HG03442 (cell line): Measurements from ENCODE around the gene KRT80.

Source experiments
- ATAC-seq: cut with Tn5 transposase; IDR thresholded peaks from one replicate; pipeline ENCODE4 v1.9.1; 2021; ENCODE audit warnings: mild to moderate bottlenecking, moderate library complexity; ENCODE audit not compliant: unreplicated experiment

KRT80 gene

GRCh38 chr12:52199294-52199919 lies 7.6 kb upstream of the KRT80 start:
- ATAC-seq, result no peak

- no peak for ATAC-seq
Measured at GRCh38 chr12:52198454-52199215, 6.8 kb upstream of the KRT80 start.

GRCh38 chr12:52197371-52198231 lies 5.8 kb upstream of the KRT80 start:
- no peak for ATAC-seq

- ATAC-seq, result no peak
Measured at GRCh38 chr12:52195065-52195730, 3.4 kb upstream of the KRT80 start.

GRCh38 chr12:52193991-52194390 lies 2.2 kb upstream of the KRT80 start:
- no peak for ATAC-seq

GRCh38 chr12:52193532-52193931 lies 1.7 kb upstream of the KRT80 start:
- ATAC-seq, result no peak

GRCh38 chr12:52190860-52191729 lies 719 bp downstream of the KRT80 start:
- no peak for ATAC-seq

GRCh38 chr12:52189376-52190174 lies 2.2 kb downstream of the KRT80 start:
- ATAC-seq, result no peak

- no peak for ATAC-seq
Measured at GRCh38 chr12:52188658-52189057, 3.2 kb downstream of the KRT80 start.

- ATAC-seq, result no peak
Measured at GRCh38 chr12:52187640-52188039, 4.2 kb downstream of the KRT80 start.

- no peak for ATAC-seq
Measured at GRCh38 chr12:52187206-52187605, 4.6 kb downstream of the KRT80 start.

- ATAC-seq, result no peak
Measured at GRCh38 chr12:52186118-52186840, 5.5 kb downstream of the KRT80 start.

GRCh38 chr12:52185400-52185967 lies 6.3 kb downstream of the KRT80 start:
- no peak for ATAC-seq

GRCh38 chr12:52184813-52185212 lies 7.0 kb downstream of the KRT80 start:
- no peak for ATAC-seq

- no peak for ATAC-seq
Measured at GRCh38 chr12:52183971-52184370, 7.8 kb downstream of the KRT80 start.

- no peak for ATAC-seq
Measured at GRCh38 chr12:52183544-52183910, 8.3 kb downstream of the KRT80 start.

- no peak for ATAC-seq
Measured at GRCh38 chr12:52182898-52183543, 8.8 kb downstream of the KRT80 start.

- ATAC-seq, result no peak
Measured at GRCh38 chr12:52182384-52182783, 9.4 kb downstream of the KRT80 start.
